GM19452 (cell line): ENCODE measurements around the gene RGS13.

Experiments
- ATAC-seq: cut with Tn5 transposase; IDR thresholded peaks from one replicate; pipeline ENCODE4 v1.9.1; 2021; ENCODE audit not compliant: unreplicated experiment

Gene RGS13, protein sequence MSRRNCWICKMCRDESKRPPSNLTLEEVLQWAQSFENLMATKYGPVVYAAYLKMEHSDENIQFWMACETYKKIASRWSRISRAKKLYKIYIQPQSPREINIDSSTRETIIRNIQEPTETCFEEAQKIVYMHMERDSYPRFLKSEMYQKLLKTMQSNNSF

DNA sequence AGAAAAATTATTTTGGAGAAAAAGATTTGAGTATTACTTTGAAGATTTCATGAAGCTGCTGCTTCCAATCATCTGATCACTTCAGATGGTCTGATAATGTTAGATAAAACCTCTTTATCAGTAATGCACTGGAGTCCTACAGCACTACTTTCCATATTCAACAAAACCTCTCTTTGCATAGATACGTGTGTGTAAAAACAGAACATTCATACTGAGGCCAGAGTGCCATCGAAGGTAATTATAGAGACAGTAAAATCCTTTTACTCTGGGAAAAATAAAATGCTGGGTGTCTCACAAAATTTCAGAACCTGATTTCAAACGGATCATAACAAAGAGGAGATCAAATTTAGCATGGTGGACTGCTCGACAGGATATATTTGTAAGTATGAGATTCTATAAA lies at the start of gene RGS13:
TSS of gene RGS13 (plus strand) at position 209 of the 400 bp plus-strand sequence. CDS start 8,188 bp downstream, outside the sequence.
- no peak for ATAC-seq

DNA sequence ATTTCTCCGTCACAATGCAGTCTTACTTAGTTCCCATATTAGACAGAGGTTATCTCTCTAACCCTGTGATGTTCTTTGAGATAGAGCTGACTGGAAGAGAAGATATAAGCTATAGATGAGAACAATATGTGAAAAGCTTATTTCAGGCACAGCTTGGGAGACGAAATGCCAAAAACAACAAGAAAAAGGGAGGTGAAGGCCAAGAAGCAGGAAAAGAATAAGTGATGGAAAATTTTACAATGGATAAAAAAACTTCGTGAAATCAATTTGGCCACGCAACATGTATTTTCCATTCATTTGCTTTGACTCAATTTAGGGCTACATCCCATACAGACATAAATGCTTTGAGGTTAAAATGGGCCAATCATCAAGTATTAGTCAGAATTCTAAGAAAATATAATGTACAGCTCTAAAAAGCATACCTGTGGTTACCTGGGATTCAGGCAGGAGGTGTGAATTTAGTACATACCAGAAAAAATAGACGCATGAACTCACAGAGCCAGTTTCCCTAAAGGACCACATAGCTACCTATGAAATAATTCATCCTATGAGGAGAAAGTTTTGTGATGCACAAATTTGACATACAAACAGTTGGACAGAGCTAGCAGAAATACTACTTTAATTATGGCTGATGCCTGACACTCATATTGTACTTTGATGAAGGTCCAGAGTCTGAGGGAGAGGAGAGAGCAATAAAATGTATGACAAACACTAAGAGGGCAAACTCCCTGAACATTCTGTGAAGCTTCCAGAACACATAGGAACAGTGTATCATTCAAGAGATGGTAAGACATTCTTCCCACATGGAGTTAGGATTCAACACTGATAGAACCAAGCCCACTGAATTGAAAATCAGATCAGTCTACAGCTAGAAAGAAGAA lies 48.3 kb upstream of the RGS13 start:
- no peak for ATAC-seq

DNA sequence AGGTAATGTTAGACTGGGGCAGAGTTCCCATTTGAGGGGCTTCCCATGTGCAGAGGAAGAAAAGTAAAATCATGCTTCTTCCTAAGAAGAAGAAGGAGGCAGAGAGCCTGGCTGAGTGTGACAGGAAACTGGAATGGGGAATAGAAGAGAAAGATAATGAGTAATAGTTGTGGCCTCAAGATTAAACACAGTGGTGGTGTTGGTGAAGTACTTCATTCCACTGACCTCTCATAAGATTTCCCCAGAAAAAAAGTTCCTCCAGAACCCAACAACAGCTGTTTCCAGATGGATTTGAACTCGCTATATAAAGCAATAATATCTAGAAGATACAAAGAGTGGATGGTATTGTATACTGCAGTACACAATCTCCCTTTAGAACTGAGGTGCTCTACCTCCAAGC lies 47.4 kb upstream of the RGS13 start:
- no peak for ATAC-seq

DNA sequence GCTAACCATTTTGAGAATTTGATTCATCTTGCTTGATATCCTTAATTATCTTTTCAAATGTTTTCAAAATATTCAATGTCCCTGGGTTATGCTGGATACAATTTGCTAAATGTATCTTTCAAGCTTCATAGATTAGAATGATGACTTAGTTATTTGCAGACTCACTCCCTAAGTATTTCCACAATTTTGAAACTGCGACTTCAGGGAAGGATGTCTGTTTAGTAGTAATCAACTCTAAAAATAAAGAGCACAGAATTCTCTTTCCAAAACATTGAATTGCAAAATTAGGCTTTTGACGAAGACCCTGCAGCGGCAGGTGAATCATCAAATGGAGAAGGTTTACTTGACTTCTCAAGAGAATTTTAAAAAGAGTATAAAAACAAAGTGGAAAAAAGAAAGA lies 46.1 kb upstream of the RGS13 start:
- no peak for ATAC-seq

DNA sequence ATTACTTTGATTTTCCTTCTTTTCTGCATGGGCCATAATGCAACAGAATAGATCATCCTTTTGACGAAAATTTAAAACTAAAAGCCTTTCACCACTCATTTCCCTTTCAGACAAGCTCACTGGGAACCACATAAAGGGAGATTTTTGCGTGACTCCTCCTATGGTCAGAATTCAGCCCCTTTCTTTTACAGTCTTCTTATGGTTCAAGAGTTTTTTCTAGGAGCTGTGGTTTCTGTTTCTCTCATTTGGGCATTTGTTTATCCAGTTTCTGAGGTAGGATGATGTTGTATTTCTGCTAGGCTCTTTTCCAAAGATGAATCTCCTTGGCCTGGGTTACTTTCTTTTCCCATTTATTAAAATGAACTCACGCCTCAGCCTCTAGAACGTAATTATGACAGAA lies 43.4 kb upstream of the RGS13 start:
- ATAC-seq, result no peak

DNA sequence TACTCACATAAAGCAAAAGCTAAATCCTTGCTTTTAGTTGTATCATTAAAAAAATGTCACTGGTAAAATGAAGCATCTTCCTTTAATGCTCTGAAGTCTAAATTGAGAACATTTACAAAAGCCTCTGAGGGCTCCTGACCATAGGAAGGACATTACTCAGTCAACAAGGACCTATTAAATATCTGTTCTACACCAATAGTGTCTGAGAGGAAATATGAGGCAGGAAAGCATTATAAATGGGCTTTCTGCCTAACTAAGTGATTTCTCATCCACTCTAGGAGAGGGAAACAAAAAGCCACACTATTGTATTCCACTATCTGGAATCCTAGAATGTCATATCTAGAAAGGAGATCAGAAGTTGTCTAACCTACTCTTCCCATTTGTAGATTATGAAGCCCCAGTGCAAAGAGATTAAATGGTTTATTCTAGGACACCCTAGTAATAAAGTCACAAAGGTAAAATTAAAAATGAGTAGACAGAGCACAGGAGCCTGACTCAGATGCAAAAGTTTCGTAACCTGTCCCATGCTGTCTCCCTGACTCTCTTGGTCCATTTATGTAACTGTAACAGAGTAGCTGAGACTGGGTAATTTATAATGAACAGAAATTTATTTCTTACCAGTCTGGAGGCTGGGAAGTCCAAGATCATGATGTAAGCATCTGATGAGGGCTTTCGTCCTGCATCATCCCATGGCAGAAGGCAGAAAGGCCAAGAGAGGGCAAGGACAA lies 42.8 kb upstream of the RGS13 start:
- no peak for ATAC-seq

DNA sequence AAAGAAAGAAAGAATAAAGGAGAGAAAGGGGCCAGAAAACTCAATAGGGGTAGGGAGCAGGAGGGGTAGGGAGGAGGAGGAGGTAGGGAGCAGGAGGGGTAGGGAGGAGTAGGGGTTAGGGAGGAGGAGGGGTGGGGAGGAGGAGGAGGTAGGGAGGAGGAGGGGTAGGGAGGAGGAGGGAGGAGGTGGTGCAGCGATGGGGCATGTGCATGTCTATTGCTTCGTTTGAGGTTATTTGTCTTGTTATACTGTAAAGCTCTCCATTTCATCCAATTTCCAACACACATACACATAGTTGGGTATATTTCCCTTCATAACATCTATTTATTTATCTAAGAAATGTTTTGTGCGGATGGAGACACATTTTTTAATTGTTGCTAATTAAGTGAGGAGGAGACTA lies 40.6 kb upstream of the RGS13 start:
- ATAC-seq, result no peak

DNA sequence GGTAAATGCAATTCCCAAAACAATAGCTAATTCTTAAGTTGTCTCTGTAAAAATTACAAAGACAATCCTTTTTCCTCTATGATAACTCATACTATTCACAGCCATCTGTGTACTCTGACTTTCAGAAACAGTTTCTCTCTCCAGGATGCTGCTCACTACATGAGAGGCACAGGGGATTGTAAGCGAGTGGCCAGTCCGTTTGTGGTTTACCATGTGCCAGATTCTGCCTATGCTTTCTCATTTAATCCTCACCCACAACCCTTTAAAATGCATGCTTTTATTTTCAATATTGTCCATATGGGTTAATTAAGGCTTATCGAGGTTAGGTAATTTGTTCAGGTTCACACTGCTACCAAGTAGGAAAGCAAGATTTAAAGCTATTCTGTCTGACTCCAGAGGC lies 37.4 kb upstream of the RGS13 start:
- ATAC-seq, result no peak

DNA sequence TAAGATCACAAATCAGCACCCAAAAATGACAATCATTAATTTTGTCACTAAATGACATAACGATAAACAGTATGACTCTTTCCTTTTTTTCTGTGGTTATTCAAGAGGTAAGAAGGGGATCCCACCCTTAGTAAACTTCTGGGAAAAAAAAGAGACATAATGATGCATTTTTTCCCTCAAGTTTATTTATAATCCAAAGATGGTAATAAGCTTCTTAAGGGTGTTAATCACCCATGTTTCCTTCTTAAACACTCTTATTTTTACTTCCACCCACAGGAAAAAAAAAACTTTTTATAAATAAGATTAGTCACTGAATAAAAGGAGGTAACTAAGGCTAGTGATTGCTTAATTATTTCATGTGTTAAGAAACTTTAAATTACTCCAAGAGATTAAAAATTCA lies 35.7 kb upstream of the RGS13 start:
- no peak for ATAC-seq

DNA sequence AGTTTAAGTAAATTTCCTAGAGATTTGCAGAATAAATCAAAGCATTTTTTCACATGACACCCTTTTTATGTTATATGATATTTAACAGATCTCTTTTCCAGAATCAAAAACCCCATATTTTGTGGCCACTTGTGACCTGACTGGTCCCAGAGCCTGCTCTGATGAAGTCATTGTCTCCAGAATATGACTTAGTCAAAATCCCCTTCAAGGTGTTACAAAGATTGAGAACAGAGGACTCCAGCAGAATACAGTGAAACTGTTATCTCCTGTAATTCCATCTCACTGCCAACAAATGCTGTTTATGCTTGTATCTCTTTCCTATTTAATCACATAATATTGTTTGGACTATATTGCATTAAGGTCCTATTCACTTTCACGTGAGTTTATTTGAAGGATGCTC lies 34.8 kb upstream of the RGS13 start:
- ATAC-seq, result no peak

DNA sequence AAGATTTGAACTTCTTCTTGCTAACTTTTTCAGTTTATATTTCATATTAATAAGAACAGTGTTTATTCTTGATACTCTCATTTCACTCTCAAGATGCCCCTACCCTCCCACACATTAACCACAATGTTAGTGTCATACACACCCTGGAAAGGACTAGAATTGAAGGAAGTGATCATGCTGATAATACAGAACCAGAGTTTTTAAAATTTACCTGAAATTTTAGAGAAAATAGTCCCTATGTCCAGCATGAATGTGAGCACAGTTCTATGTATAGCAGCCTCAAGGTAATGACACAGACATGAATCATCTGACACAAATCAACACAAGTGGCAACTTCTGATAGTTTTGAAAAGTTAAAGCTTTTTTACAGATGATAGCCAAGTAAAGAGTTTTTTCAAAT lies 34.4 kb upstream of the RGS13 start:
- ATAC-seq, result no peak

DNA sequence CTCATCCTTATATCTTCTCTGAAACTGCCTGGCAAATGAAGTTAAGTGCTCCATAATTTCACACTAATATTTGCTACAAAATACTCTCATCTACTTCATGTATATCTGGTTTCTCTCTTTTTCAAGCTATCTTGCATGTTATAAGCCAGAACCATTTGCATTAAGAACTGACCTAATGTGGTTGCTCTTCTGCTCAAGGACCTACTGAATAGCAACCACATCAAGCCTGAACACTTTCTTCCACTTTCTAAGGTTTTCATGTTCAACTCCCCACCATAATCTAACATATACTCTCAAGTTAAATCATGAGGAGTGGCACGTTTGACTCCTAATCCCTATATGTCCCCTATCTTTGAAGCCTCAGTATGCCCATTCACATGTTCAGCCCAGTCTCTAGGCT lies 33.2 kb upstream of the RGS13 start:
- no peak for ATAC-seq

DNA sequence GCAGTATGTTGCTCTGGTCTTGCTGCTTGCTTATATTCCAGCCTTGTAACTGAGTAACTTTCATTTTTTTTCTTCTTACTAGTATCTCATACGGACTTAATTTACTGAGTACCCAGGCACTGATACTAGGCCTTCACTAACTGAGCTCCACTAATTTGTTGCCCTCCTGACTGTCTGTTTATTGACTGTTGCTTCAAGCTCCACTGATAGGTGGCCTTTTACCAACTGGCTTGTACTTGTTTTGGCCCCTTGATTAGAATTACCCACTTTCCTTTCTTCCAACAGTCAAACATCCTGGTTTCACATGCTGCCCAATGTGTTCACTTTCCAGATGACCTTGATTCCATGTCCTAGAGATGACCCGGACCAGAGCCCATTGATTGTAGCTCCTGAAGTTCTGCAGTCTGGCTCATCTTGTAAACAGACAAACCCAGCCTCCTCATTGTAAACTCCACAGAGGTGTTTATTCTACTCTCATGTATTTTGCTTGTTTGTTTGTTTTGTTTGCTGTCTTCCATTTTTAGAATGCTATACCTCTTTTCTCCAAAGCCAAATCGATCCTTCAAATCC lies 32.6 kb upstream of the RGS13 start:
- ATAC-seq, result no peak

DNA sequence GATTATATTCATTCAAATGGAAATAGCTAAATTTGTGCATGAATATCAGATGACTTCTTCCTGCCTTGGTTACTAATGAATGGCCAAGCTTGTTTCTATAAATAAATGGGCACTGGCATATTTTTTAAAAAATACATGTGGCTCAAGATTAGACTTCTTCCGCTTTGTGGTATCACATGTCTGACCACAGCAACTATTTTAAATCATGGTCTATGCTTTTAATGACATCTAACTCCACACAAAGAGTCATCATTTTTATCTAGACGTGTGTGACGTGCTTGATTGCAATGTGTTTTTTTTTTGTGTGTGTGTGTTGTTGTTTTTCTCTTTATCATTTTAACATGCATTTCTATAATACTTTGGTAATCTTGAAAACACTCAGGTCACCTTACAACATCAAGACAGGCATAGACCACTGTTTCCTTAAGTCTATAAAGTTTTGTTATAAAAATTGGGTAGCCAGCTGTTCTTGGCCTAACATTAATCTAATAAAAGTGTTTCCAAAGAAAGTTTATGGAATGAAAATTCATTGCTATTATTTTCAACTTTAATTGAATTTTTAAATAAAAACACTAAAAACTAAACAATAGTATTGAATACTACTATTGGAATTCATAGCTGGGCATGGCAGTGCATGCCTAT lies 30.8 kb upstream of the RGS13 start:
- ATAC-seq, result peak; percentile 37

DNA sequence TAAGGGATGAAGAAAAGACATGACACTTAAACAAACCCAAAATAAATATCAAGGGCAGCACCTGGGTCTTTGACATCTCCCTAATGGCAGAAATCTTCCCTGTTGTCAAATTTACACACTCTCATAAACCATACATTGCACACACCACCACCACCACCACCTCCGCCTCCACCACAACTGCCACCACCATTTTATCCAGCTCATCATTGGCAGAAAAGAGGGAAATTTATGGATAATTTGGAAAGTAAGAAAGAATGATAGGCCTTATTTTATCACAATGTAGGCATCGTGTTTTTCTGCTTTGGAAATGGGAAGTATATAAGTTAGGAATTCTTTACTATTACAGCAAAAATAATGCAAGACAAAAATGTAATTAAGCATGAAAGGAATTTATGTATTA lies 27.3 kb upstream of the RGS13 start:
- ATAC-seq, result no peak

DNA sequence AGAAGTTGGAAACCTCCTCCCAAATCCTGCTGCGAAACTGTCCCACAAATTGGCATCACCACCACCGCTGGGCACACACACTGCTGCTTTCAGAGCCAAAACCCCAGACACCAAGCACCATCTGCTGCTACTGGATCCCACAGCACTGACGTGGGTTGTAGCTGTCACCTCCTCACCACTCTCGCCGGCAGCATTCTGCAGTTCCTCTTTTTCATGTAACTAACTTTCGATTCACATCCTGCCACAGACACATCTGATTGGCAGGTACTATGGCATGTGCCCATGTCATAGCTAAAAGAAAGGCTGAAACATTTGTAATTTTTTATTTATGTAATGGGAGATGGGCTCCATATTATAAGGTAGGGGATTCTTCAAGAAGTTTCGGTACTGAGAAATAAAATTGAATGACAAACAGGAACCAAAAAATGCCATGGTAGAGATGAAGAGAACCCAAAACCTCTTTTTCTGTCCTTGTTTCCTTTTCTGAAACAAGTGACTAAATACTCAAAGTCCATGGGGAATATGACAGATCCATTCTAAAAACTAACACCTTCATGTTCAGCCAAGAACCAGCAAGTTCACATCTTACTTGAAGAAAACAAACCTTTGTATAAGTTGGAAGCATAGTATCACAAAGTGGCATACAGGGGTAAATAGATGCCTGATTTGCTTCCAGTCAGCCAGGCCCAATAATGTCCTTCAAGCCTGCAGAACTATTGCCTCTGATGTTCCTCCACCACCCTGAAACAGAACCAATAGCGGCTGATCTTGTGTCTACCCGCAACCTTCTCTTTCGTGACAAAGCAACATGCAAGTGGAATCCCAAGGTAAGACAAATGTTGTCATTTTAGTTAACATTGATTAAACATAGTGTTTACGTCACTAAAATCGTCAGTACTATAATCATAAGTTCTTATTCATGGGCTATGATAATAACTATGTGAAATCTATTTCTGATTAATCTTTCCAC lies 26.6 kb upstream of the RGS13 start:
- ATAC-seq, result peak; percentile 97

DNA sequence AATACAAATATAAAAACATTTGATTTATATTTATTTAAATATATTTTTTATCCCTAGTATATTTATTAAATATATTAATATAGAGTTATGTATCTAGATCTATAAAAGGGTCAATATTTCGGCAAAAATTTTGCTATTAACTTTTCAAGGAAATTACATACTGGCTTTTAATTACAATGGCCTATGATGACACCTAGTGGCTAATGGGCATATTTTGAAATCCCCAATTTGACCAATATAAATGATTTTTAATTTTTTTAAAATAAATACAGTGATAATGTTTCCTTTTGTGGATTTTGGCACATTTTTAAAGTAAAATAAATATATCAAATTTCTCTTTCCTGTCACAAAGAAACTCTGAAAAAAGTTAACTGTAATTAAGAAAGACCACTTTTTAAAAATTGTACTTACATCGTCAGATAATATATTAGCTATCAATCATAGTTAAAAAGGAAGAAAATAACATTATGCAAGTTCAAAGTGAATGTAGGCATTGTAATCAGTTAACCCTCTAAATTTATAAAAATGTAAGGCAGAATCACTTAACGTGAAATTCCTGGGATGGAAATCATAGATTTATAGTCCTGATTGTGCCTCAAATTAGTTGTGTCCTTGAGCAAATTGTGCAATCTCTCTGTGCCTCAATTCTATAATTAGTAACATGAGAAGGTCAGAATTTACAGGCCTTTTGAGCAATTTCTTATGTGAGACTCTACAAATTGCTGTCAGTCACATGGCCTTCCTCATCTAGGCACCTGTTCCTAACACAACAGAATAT lies 25.6 kb upstream of the RGS13 start:
- ATAC-seq, result no peak

DNA sequence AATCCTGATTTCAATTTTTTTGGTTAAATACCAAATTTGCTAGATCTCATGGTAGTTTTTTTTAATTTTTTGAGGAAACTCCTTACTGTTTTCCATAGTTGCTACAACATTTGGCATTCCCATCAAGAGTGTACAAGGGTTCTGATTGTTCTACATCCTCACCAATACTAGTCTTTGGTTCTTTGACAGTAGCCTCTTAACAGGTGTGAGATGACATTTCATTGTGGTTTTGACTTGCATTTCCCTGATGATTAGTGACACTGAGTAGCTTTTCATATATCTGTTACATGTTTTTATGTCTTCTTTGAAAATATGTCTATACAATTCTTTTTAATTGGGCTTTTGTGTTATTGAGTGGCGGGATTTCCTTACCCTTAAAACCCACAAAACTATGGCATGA lies 20.9 kb upstream of the RGS13 start:
- ATAC-seq, result peak; percentile 67

DNA sequence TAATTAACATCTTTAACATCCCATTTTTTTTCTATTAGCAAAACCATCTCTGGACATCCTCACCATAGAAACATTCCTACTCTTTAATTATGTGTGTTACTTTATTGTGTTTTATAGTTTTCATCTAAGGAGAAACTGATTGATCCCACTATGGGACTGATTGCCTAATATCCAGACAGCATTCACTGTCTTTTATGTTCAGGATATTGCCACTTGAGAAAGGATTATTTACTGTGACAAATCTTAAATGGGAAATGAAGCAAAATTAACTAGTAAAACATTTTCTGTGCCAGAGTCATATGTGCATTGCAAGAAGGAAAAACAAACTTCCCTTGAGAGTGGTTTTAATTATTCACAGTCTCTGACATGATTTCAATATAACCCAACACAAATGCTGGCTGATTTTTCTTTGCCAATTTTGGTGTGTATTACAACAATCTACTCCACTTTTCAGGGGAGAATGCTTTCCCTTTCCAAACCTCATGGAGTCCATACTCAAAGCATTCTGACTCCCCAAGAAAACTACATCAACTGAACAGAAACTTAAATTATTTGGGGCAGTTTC lies 15.8 kb upstream of the RGS13 start:
- ATAC-seq, result no peak
